A549 (cell line): ENCODE results near the gene SLC9A2. TPM values are rescaled to one million over a fixed set of nuclear protein-coding genes. Genes with fewer than 3 reads are reported as not detected.

Source experiments
- ATAC-seq, 2 experiments: fragments of 200-7000 bp in 1 of 2; fragments of >200 bp in 1 of 2; cut with Nextera tagmentation in 1 of 2; cut with Tn5 transposase in 1 of 2; 3 replicates each; pipeline versions ENCODE4 v1.8.0 to v1.9.1; 2018 to 2020; ENCODE audit warnings: mild to moderate bottlenecking in 1 of 2, moderate library complexity in 1 of 2
- CTCF ChIA-PET: fragments of 300-600 bp; sonication (Branson Sonifier 250); formaldehyde crosslinking; extraction: SDS; loops from one replicate; lab custom pipeline; 2021; ENCODE audit warnings: antibody characterized with exemption, inconsistent platforms; lab: Yijun Ruan, JAX
- POLR2A ChIA-PET: fragments of 350-600 bp; formaldehyde crosslinking; extraction: SDS; loops from one replicate; lab custom pipeline; 2021; ENCODE audit warnings: antibody characterized with exemption, inconsistent platforms; lab: Yijun Ruan, JAX
- DNase-seq, 2 experiments: peaks; one replicate each; pipeline versions ENCODE4 v3.0.0 to v3.0.0-alpha.2; 2011 to 2016; ENCODE audit warnings: low read depth in 1 of 2, low spot score in 1 of 2
- FAIRE-seq: peaks from 2 replicates; lab custom pipeline; 2011; peaks lifted over from hg19 to GRCh38; lab: Jason Lieb, UNC
- H3K27ac ChIP-seq, 2 experiments: fragments of >200 bp; sonication (Bioruptor Twin); formaldehyde crosslinking; 3 replicates each; pipeline ENCODE4 v1.5.1; 2016 to 2017
- H3K4me1 ChIP-seq: fragments of >200 bp; sonication (Bioruptor Twin); formaldehyde crosslinking; 3 replicates; pipeline ENCODE4 v1.6.1; 2016
- H3K4me2 ChIP-seq: fragments of >200 bp; sonication (Bioruptor Twin); formaldehyde crosslinking; 3 replicates; pipeline ENCODE4 v1.6.1; 2016
- H3K4me3 ChIP-seq: fragments of >200 bp; sonication (Bioruptor Twin); formaldehyde crosslinking; 3 replicates; pipeline ENCODE4 v1.5.1; 2016
- H3K9me3 ChIP-seq: fragments of >200 bp; sonication (Bioruptor Twin); formaldehyde crosslinking; 3 replicates; pipeline ENCODE4 v1.6.1; 2016
- CEBPB ChIP-seq, 2 experiments: fragments of >200 bp in 1 of 2; sonication (Bioruptor Twin) in 1 of 2; formaldehyde crosslinking in 1 of 2; IDR thresholded peaks; 2 replicates each; pipeline ENCODE4 v1.6.1; 2012 to 2016
- CHD2 ChIP-seq: fragments of 150-350 bp; IDR thresholded peaks from 2 replicates; pipeline ENCODE4 v1.6.1; 2014; ENCODE audit warnings: low read length; ENCODE audit not compliant: partially characterized antibody
- EP300 ChIP-seq, 2 experiments: fragments of >200 bp; sonication (Bioruptor Twin); formaldehyde crosslinking; IDR thresholded peaks; 2 replicates in 1 of 2; 3 replicates in 1 of 2; pipeline ENCODE4 v1.6.1; 2016 to 2017
- HEYL ChIP-seq: fragments of 250-450 bp; sonication (Bioruptor Pico); IDR thresholded peaks from 2 replicates; pipeline ENCODE4 v1.8.0; 2021; ENCODE audit warnings: mild to moderate bottlenecking, moderate library complexity
- HOXA7 ChIP-seq: fragments of 250-450 bp; sonication (Bioruptor Pico); IDR thresholded peaks from 2 replicates; pipeline ENCODE4 v1.5.0; 2020; ENCODE audit warnings: mild to moderate bottlenecking, moderate library complexity
- HOXB13 ChIP-seq: fragments of 250-450 bp; sonication (Bioruptor Pico); IDR thresholded peaks from 2 replicates; pipeline ENCODE4 v1.5.0; 2020; ENCODE audit warnings: low read depth, mild to moderate bottlenecking, moderate library complexity
- HOXB5 ChIP-seq: fragments of 250-450 bp; sonication (Bioruptor Pico); IDR thresholded peaks from 2 replicates; pipeline ENCODE4 v1.5.0; 2020; ENCODE audit warnings: mild to moderate bottlenecking, moderate library complexity
- MAZ ChIP-seq: fragments of 150-350 bp; IDR thresholded peaks from 2 replicates; pipeline ENCODE4 v1.6.1; 2014; ENCODE audit warnings: antibody characterized with exemption, low read depth, low read length, borderline replicate concordance
- TFCP2L1 ChIP-seq: fragments of 250-450 bp; sonication (Bioruptor Pico); IDR thresholded peaks from 2 replicates; pipeline ENCODE4 v1.5.0; 2021; ENCODE audit warnings: mild to moderate bottlenecking
- TP53 ChIP-seq: fragments of 250-450 bp; sonication (Bioruptor Pico); IDR thresholded peaks from 2 replicates; pipeline ENCODE4 v1.5.0; 2021; ENCODE audit warnings: mild to moderate bottlenecking, moderate library complexity
- ZC3H11A ChIP-seq: fragments of 450-650 bp; IDR thresholded peaks from 2 replicates; pipeline ENCODE4 v1.6.1; 2014; ENCODE audit warnings: antibody characterized with exemption, mild to moderate bottlenecking
- ZFP36 ChIP-seq: fragments of 450-650 bp; IDR thresholded peaks from 2 replicates; pipeline ENCODE4 v1.6.1; 2014; ENCODE audit warnings: borderline replicate concordance; ENCODE audit not compliant: partially characterized antibody
- ZSCAN20 ChIP-seq: fragments of 250-450 bp; sonication (Bioruptor Pico); IDR thresholded peaks from 2 replicates; pipeline ENCODE4 v1.8.0; 2022; ENCODE audit warnings: mild to moderate bottlenecking, moderate library complexity
- WGBS: methylation state at CpG from one replicate; pipeline ENCODE4 v1.1.6; 2017; ENCODE audit errors: missing lambda C conversion rate; 5-methylcytosine and 5-hydroxymethylcytosine counted together
- polyA plus RNA-seq, 4 experiments: library from polyadenylated mRNA; depleted of rRNA in 3 of 4; stranded (reverse); fragments of >200 nt; fragmentation: RNase III in 1 of 4; extraction: RNeasy Plus Mini Kit Qiagen cat#74134 plus additional on column Dnase treatment in 1 of 4; gene quantifications; 2 replicates in 3 of 4; 3 replicates in 1 of 4; pipeline ENCODE4 v1.2.3, GENCODE V29; 2011 to 2017
- TF ChIP-seq, protein P1 (sequence below): fragments of 450-650 bp; IDR thresholded peaks from 2 replicates; pipeline ENCODE4 v1.6.1; 2014; ENCODE audit warnings: antibody characterized with exemption
- TF ChIP-seq, protein P2 (sequence below): fragments of >200 bp; sonication (Bioruptor Twin); formaldehyde crosslinking; IDR thresholded peaks from 3 replicates; pipeline ENCODE4 v1.5.1; 2016
- TF ChIP-seq, protein P3 (sequence below): IDR thresholded peaks from 2 replicates; pipeline ENCODE4 v1.6.1; 2012; ENCODE audit warnings: low read depth, borderline replicate concordance
- TF ChIP-seq, protein P4 (sequence below): IDR thresholded peaks from 2 replicates; pipeline ENCODE4 v1.6.1; 2012

Gene SLC9A2
- polyA plus RNA-seq, 2 of the 4 experiments (the other 2 are of a cell fraction) = 3.0 to 4.1 TPM

DNA sequence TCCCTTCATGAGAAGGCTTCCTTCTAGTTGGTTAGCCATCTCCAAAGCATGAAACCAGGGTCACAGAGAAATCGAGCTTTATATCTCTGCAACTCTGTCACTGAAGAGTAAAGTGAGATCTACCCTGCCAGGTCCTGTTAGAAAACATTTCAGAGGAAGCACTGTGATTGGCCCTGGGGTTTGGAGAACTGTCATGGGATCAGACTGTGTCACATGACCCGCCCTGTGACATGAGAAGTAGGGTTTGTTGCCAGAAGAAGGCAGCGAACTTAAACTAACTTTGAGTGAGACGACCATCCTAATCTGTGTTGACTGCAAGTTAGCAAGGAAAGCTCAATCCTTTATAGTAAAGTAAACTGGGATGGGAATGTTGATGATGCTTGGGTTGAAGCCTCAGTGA is 55.5 kb downstream of the SLC9A2 start:
- Histone ChIP-seq H3K4me3 (no peak overlapping the region), H3K9me3 (no peaks in the 10 kb centered on the region), H3K4me2 (no peak overlapping the region), H3K4me1 (no peaks in the 10 kb centered on the region), H3K27ac (no peak overlapping the region)
- ATAC-seq = no peak
- WGBS = 49% methylated on average over 4 of the region's 4 CpGs
- DNase-seq = no peak
- ChIA-PET POLR2A (no interaction called here), CTCF (interaction anchor here (1.3 to 2.5 kb wide), 4 partner anchors 14 to 59 kb away, joined by 3 to 7 read pairs (median 4); no protein-coding TSS in a partner anchor)
- no peak for FAIRE-seq
- TF ChIP-seq, protein P1, sequence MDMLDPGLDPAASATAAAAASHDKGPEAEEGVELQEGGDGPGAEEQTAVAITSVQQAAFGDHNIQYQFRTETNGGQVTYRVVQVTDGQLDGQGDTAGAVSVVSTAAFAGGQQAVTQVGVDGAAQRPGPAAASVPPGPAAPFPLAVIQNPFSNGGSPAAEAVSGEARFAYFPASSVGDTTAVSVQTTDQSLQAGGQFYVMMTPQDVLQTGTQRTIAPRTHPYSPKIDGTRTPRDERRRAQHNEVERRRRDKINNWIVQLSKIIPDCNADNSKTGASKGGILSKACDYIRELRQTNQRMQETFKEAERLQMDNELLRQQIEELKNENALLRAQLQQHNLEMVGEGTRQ = peak; percentile 35; the same call in 1 of the 2 replicates
- TF ChIP-seq CEBPB (IDR thresholded peaks at IDR 0.05) = no peak

DNA sequence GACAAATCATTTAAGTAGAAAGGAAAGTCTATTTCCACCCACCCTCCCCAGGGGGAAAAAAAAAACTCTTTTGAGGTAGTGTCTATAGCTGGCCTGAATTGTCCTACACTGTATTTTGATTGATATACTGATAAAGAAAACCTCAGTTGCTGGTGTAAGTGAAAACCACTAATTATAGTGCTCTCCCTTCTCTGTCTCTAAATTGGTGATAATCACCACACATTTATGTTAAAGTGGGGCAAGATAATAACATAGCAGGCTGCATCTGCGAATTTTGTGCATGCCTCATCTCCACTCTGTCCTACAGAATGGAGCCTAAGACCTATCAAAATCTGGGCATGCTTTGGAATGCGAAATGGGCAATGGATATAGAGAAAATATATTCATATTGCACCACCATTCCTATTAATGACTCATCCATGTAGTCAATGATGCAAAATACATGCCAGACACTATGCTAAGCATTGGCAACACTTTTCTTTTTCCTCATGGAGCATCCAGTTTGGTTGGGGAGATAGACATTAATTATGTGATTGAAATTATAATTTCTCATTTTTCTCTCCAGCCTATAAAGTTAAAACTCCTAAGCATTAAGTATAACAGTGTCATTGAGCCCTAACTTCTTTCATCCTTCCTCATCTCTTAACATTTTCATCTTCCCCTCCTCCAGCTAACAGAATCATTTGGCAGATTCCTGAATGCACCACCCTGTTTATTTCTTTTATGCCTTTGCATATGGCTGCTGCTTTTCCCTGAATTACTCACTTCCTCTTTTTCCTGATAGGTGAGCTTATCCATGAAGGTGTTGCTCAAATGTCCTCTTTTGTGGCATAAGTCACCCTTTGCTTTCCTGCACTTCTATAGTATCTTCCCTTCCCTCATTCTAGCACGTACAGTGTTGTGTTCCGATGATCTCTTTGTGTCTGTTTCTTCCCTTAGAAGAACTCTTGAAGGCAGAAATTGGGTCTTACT is 58.2 kb downstream of the SLC9A2 start:
- POLR2A ChIA-PET = no interaction called here
- no peak for FAIRE-seq
- H3K4me3 ChIP-seq = no peak overlapping the region
- no peaks in the 10 kb centered on the region for H3K4me1 ChIP-seq
- H3K27ac ChIP-seq = no peak overlapping the region
- no peaks in the 10 kb centered on the region for H3K9me3 ChIP-seq
- CTCF ChIA-PET = interaction anchor here (0.8 to 1.2 kb wide), 2 partner anchors 62 to 76 kb away, joined by 3 to 4 read pairs; no protein-coding TSS in a partner anchor
- no peak overlapping the region for H3K4me2 ChIP-seq
- no peak for DNase-seq
- 42% methylated on average over 4 of the region's 4 CpGs for WGBS
- no peak for TF ChIP-seq HOXB13 (CRISPR knock-in tag)
- no peak for TF ChIP-seq CHD2
- no peak for TF ChIP-seq MAZ
- TF ChIP-seq HOXB5 (CRISPR knock-in tag) = no peak
- no peak for TF ChIP-seq HOXA7
- TF ChIP-seq EP300 (IDR thresholded peaks at IDR 0.05) = no peak
- TF ChIP-seq ZFP36 = no peak
- TF ChIP-seq, protein P1 = no peak
- TF ChIP-seq ZC3H11A = no peak
- TF ChIP-seq TFCP2L1 (CRISPR knock-in tag) = no peak
- TF ChIP-seq HEYL (CRISPR knock-in tag) = no peak
- TF ChIP-seq, protein P2, sequence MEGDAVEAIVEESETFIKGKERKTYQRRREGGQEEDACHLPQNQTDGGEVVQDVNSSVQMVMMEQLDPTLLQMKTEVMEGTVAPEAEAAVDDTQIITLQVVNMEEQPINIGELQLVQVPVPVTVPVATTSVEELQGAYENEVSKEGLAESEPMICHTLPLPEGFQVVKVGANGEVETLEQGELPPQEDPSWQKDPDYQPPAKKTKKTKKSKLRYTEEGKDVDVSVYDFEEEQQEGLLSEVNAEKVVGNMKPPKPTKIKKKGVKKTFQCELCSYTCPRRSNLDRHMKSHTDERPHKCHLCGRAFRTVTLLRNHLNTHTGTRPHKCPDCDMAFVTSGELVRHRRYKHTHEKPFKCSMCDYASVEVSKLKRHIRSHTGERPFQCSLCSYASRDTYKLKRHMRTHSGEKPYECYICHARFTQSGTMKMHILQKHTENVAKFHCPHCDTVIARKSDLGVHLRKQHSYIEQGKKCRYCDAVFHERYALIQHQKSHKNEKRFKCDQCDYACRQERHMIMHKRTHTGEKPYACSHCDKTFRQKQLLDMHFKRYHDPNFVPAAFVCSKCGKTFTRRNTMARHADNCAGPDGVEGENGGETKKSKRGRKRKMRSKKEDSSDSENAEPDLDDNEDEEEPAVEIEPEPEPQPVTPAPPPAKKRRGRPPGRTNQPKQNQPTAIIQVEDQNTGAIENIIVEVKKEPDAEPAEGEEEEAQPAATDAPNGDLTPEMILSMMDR = no peak
- TF ChIP-seq ZSCAN20 (CRISPR knock-in tag) = no peak
- TF ChIP-seq, protein P3, sequence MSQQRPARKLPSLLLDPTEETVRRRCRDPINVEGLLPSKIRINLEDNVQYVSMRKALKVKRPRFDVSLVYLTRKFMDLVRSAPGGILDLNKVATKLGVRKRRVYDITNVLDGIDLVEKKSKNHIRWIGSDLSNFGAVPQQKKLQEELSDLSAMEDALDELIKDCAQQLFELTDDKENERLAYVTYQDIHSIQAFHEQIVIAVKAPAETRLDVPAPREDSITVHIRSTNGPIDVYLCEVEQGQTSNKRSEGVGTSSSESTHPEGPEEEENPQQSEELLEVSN = no peak
- TF ChIP-seq, protein P4, sequence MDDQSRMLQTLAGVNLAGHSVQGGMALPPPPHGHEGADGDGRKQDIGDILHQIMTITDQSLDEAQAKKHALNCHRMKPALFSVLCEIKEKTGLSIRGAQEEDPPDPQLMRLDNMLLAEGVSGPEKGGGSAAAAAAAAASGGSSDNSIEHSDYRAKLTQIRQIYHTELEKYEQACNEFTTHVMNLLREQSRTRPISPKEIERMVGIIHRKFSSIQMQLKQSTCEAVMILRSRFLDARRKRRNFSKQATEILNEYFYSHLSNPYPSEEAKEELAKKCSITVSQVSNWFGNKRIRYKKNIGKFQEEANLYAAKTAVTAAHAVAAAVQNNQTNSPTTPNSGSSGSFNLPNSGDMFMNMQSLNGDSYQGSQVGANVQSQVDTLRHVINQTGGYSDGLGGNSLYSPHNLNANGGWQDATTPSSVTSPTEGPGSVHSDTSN = no peak
- TF ChIP-seq TP53 (CRISPR knock-in tag) = no peak
- no peak for ATAC-seq
